Measurements from ENCODE around the gene NAALADL2. TPM values are rescaled to one million over a fixed set of nuclear protein-coding genes. Genes with fewer than 3 reads are reported as not detected.

NAALADL2 gene
- total and polyA plus RNA-seq, 4 donors, result 0.28 to 4.6 (median 3.1) TPM

- H3K27me3 ChIP-seq (ENCODE audit: control insufficient read depth in 4 of 4, insufficient read depth in 4 of 4, low read length in 3 of 4), result no peaks in the 10 kb centered on the region
- TF ChIP-seq RAD21 (IDR thresholded peaks at IDR 0.05) (no peak), HNF4A (conservative IDR thresholded peaks at IDR 0.05) (no peak), ZBTB33 (IDR thresholded peaks at IDR 0.05) (no peak), REST (IDR thresholded peaks at IDR 0.05) (no peak), GABPA (IDR thresholded peaks at IDR 0.05 in 1 of 2, conservative IDR thresholded peaks at IDR 0.05 in 1 of 2) (no peak), ATF3 (IDR thresholded peaks at IDR 0.05) (no peak), JUND (IDR thresholded peaks at IDR 0.05) (no peak), FOXA2 (IDR thresholded peaks at IDR 0.05) (no peak), HNF4G (IDR thresholded peaks at IDR 0.05) (no peak), SP1 (IDR thresholded peaks at IDR 0.05) (no peak), CTCF (IDR thresholded peaks at IDR 0.05; ENCODE audit: low read depth, low read length, missing input control) (no peak)
- no peaks in the 10 kb centered on the region for H3K4me1 ChIP-seq (ENCODE audit: control insufficient read depth in 4 of 4, insufficient read depth in 4 of 4, low read length in 3 of 4)
- no peak overlapping the region for H3K4me3 ChIP-seq (ENCODE audit: low read depth in 1 of 3, low read length in 3 of 3)
- 70% methylated on average over 3 of the region's 3 CpGs for WGBS
- no peaks in the 10 kb centered on the region for H3K9me3 ChIP-seq (ENCODE audit: control insufficient read depth in 4 of 4, low read length in 3 of 4)
- no peak overlapping the region for H3K9ac ChIP-seq (ENCODE audit: low read depth in 1 of 2, low read length in 2 of 2)
- DNase-seq (ENCODE audit: low spot score), result no peak
- H3K36me3 ChIP-seq (ENCODE audit: control insufficient read depth in 4 of 4, insufficient read depth in 3 of 4, low read depth in 1 of 4, low read length in 3 of 4), result no peaks in the 10 kb centered on the region
- no peak overlapping the region for H3K27ac ChIP-seq (ENCODE audit: low read depth in 1 of 2, low read length in 2 of 2)
Measured at GRCh38 chr3:175212896-175213295, 353.8 kb downstream of the NAALADL2 start.

- TF ChIP-seq TAF1 (conservative IDR thresholded peaks at IDR 0.05), result no peak
- no peaks in the 10 kb centered on the region for H3K9me3 ChIP-seq (ENCODE audit: control insufficient read depth in 4 of 4, low read length in 3 of 4)
- 99% methylated on average over 1 of the region's 1 CpG for WGBS
- H3K9ac ChIP-seq (ENCODE audit: low read depth in 1 of 2, low read length in 2 of 2), result no peak overlapping the region
- no peaks in the 10 kb centered on the region for H3K27me3 ChIP-seq (ENCODE audit: control insufficient read depth in 4 of 4, insufficient read depth in 4 of 4, low read length in 3 of 4)
- H3K4me1 ChIP-seq (ENCODE audit: control insufficient read depth in 4 of 4, insufficient read depth in 4 of 4, low read length in 3 of 4), result no peaks in the 10 kb centered on the region
- H3K4me3 ChIP-seq (ENCODE audit: low read depth in 1 of 3, low read length in 3 of 3), result no peak overlapping the region
- no peaks in the 10 kb centered on the region for H3K36me3 ChIP-seq (ENCODE audit: control insufficient read depth in 4 of 4, insufficient read depth in 3 of 4, low read depth in 1 of 4, low read length in 3 of 4)
- no peak overlapping the region for H3K27ac ChIP-seq (ENCODE audit: low read depth in 1 of 2, low read length in 2 of 2)
- no peak for DNase-seq (ENCODE audit: low spot score)
Measured at GRCh38 chr3:175214216-175214615, 355.1 kb downstream of the NAALADL2 start.

All from liver (tissue), 9 donors.